GM12864 (cell line): ENCODE results near the gene GSTM2.

Experiments
- DNase-seq: peaks from one replicate; pipeline ENCODE4 v3.0.0-alpha.2; 2011; ENCODE audit warnings: low read depth
- H3K4me3 ChIP-seq: 2 replicates; pipeline ENCODE4 v1.5.1; 2011; ENCODE audit warnings: mild to moderate bottlenecking, low read depth, low read length, control low read depth
- CTCF ChIP-seq: IDR thresholded peaks from 2 replicates; pipeline ENCODE4 v1.5.1; 2011; ENCODE audit warnings: low read depth, mild to moderate bottlenecking, moderate library complexity, low read length, control low read depth, inconsistent platforms; ENCODE audit errors: missing control alignments

GSTM2 gene

GRCh38 chr1:109636201-109636952 lies 31.5 kb upstream of the GSTM2 start:
- no peak for DNase-seq
- no peak overlapping the region for H3K4me3 ChIP-seq
- TF ChIP-seq CTCF, result no peak

GRCh38 chr1:109637446-109637845 lies 30.4 kb upstream of the GSTM2 start:
- no peak overlapping the region for H3K4me3 ChIP-seq
- no peak for DNase-seq
- no peak for TF ChIP-seq CTCF

GRCh38 chr1:109639063-109639840 lies 28.6 kb upstream of the GSTM2 start:
- DNase-seq, result no peak
- no peak for TF ChIP-seq CTCF
- H3K4me3 ChIP-seq, result no peak overlapping the region

GRCh38 chr1:109639841-109640184 lies 28.0 kb upstream of the GSTM2 start:
- no peak for TF ChIP-seq CTCF
- no peak overlapping the region for H3K4me3 ChIP-seq
- DNase-seq, result no peak

GRCh38 chr1:109640285-109640865 lies 27.5 kb upstream of the GSTM2 start:
- no peak overlapping the region for H3K4me3 ChIP-seq
- peak; percentile 99 for TF ChIP-seq CTCF
- no peak for DNase-seq

GRCh38 chr1:109641078-109641740 lies 26.6 kb upstream of the GSTM2 start:
- no peak overlapping the region for H3K4me3 ChIP-seq
- no peak for DNase-seq
- no peak for TF ChIP-seq CTCF
